NCI-H2107 (cell line): ENCODE data around the gene THBS1.

ENCODE experiments used
- DNase-seq: peaks from one replicate; lab custom pipeline; 2025; lab: John Stamatoyannopoulos, UW

The THBS1 gene

DNA sequence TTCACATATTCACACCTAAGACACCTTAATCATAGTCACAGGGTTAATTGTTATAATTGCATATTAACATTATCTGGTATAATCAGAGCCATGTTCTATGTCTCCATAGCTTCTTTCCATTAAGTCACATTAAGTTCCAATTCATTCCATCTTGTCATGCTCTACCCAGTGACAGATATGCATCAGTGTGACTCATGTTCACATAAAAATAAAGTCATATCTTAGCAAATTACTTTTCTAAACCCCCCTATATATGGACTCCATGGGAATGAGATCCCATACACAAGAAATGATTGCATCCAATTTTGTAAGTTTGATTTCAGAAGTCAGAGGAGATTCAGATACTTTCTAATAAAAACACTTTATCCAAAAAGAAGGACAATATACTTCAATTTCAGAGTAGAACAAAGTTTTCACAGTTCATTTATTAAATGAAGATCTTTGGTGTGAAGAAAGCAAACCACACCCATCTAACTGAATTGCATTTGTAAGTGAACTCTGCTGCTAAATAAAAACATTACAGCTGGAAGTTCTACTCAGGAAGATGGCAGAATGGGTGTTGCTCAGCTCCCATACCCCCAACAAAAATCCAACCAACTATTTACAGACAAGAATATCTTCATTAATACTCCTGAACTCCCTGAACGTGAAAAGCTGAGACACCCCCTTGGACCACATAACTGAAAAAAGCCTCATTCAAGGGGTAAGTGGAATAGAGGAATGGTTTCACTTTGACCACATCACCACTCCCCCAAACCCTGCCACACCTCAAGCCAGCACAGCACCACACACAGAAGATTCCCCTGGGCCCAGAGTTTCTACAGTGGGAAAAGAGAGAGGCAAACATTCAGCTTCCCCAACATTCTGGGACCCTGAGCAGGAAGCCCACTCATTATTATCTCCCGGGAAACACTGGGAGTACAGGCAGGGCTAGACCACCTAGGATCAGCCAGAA lies 27.6 kb downstream of the THBS1 start:
- no peak for DNase-seq

DNA sequence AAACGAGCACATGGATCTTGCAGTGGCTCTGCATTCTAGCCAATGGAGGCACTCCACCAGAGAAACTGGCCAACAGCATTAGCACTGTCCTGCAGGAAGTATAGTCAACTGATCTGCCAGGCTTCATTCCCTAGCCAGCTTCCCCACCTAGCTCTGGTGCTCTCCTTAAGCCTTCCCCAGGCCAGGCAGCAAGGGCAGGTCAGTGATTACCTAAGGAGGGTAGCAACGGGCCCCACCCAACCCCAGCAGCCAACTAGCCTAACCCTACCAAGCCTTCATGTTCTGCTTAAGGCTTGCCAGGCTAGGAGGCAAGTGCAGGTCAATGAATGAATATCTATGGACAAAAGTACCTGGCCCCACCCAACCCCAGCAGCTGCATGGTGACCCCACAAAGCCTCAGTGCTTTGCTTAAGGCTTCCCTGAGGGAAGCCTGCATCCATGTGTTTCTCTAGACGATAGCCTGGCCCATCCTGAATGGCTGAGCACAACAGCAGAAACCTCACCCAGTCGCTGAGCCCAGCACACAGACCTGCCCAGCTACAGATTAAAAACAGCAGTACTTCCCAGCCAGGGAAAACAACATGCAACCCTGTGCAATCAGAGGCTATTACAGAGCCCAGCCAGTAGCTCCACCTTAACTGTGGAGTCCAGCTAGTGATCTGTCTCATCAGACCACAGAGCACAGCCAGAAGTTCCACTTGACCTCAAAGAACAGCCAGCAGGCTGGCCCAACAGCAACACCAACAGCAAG lies 28.5 kb downstream of the THBS1 start:
- no peak for DNase-seq

DNA sequence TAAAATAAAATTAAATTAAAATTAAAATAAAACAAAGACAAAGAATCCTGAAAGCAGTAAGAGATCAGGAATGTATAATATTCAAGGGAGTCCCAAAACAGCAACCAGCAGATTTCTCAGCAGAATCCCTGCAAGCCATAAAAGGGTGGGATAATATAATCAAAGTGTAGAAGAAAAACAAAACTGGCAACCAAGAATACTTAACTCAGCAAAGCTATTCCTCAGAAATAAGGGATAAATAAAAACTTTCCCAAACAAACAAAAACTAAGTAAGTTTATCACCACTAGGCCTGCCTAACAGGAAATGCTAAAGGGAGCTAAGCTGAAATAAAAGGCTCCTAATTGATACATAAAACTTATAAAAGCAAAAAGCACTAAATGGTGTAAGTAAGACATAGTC lies 29.8 kb downstream of the THBS1 start:
- no peak for DNase-seq

DNA sequence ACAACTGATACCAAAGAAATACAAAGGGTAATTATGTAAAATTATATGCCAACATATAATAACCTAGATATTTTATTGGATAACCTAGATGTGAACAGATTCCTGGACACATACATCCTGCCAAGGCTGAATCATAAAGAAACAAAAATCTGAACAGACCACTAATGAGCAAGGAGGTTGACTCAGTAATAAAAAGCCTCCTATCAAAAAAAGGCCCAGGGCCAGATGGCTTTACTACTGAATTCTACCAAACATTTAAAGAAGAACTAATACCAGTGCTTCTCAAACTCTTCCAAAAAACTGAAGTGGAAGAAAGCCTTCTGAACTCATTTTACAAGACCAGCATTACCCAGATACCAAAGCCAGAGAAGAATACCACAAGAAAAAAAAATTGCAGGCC lies 32.4 kb downstream of the THBS1 start:
- no peak for DNase-seq

DNA sequence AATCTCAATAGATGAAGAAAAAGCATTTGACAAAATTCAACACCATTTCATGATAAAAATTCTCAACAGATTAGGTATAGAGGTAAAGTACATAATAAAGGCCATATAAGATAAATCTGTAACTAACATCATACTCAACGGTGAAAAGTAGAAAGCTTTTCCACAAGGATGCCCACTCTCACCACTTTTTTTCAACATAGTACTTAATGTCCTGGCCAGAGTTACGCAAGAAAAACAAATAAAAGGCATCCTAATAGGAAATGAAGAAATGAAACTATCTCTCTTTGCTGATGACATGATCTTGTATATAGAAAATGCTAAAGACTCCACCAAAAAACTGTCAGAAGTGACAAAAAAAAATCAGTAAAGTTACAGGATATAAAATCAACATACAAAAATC lies 33.0 kb downstream of the THBS1 start:
- no peak for DNase-seq

DNA sequence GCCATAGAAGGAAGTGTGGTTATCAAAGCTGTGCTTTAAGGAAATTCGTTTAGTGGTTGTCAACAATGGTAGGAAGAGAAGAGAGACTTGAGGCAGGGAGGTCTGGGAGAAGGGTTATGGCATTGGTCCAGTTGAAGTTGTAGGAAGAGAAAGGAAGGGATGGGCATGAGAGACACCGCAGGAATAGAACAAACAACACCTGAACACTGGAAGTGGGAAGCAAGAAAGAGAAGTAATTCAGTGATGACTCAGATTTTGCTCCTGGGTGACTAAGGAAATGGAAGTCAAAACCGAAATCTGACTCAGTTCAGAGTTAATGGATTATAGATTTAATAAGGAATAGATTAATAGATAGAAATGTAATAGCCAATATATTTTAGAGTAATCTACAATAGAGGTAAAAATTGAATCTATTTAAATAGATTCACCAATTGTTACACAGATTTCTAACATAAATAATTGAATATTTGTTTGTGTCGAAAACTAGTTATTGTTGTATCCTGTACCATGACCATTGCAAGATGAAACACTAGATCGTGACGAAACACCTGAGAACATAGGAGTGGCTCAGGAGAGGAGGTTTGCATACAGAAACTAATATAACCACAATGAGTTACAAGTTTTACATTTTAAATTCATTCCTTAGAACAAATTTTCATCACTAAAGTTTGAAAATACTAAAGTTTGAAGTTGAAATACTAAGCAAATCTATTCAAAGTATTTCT lies 36.0 kb downstream of the THBS1 start:
- no peak for DNase-seq

DNA sequence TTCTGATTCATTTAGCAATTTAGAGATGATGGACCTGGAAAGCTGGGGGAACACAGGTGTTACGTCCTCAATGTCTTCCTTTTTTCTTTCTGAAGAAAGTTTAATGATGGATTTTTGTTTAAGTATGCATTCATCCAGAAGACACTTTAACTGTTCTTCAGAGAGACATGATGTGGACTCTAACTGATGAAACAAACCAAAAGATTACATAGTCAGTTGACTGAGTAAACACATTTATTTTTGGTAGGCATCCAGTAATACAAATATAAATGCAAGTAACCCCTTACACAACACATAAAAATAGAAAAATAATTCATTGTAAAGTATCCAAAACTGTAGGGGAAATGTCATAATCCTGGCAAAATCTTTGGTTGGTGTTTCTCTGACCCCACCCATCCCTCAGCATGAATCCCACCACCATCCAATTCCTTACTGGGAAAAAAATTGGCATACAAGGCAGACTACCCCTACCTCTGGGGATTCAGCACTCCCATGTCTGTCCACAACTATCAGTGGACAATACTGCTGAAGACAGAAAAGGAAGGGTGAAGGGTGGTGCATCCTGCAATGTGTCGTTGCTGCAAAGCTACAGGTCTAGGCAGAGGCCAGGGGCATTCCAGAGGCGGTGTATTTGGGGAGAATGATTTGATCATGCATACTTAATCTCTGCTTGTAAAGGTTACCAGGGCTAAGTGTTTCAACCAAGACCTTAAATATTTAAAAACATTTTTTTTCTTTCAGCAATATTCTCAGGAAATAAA lies 37.4 kb downstream of the THBS1 start:
- no peak for DNase-seq

DNA sequence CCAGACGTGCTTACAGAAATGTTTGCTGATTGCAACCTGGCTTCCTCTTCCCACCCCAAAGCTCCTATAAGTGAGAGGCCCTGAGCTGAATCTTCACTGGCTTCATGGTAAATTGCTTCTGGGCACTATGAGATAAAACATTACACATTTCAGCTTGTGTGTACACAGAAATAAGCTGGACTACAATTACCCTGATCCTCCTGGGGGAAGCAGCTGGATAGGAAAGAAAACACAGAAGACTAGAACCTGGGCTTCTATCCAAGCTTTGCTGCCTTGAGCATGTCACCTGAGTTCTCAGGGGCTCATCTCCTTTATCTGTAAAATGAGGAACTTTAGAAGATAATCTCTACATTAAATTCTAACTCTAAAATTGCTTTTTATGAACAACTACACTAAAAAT lies 40.3 kb downstream of the THBS1 start:
- DNase-seq, result no peak

DNA sequence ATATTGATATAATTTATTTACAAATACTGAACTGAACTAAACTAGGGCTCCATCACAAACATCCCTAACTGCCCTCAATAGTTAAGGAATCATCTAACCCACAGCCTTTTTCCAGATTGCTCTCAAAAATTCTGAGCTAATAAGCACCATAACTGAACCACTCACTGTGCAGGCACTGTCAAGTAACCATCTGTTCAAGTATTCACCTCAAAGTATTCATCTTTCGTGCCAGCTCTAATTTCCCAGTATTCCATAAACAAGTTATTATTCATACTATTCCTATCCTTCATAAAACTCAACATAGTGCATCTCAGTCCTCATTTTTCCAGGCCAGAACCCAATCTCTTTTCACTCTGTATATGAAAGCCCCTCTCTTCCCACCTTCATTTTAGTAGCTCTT lies 41.1 kb downstream of the THBS1 start:
- no peak for DNase-seq

DNA sequence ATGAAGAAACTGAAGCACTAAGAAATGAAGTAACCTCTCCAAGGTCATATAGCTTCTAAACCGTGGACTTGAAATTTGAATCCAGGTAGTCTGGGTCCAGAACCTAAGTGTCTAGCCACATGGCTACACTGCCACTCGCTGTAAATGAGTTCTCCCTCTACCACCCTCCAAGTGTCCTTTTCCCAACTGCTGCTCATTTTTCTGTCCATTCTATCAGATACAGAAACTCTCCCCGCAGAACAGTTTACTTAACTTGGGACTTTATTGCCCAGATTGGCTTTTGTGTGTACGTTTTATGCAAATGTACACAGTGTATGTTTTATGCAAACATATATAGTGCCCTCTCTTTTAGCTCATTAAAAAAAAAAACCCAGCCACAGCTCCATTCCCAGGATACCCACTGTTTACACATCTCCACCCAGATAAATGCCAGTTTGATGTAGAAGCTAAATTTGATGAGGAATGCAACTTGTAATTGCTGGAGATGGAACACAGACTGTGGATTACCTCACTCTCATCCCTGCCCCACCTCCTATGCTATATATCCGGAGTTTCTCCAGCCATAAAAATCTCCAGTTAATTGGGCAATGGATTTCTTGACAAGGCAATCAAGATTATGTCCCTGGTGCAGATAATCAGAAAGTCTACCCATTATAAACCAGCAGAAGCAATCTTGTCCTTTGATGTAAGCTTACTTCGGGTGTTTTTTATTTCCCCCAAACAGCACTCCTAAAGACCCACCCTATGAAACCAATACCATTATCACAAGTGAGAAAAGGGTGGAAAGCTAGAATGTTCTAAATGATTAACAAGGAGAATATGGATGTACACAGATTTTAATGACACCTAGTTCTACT lies 42.0 kb downstream of the THBS1 start:
- DNase-seq, result no peak

DNA sequence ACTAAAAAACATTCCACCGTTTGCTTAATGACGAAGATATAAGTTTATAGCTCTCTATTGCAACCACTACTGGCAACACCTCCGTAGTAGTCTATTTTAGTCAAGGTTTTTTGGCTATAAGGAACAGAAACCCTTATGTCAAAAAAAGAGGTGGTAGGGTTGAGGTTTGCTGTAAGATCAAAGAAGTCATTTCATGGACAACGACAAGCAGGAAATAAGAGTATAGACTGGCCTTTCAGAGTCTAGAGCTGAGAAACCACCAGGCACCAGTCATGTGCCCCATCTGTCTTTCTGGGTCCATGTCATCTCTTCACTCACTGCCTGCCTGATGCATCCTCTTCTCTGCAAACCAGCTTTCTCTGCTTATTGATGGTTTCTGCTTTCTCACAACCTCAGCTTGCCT lies 42.7 kb downstream of the THBS1 start:
- DNase-seq, result no peak

DNA sequence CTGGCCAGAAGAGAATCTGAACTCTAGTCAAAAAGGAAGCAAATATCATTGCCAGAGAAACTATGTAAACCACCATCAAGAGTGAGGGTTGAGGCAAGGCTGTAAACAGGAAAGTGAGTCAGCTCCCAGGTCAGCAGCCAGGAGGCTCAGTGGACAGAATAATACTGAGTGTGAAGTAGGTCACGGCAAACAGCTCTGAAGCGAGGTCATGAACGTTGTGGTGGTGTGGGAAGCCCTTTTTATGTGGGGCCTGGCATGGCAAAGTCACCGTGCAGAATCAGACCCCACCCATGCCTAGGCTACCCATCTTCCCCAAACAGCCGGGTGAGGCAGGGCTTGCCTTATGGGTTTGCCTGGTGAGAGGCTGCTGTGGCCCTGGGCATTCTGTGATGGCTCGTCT lies 43.9 kb downstream of the THBS1 start:
- no peak for DNase-seq

DNA sequence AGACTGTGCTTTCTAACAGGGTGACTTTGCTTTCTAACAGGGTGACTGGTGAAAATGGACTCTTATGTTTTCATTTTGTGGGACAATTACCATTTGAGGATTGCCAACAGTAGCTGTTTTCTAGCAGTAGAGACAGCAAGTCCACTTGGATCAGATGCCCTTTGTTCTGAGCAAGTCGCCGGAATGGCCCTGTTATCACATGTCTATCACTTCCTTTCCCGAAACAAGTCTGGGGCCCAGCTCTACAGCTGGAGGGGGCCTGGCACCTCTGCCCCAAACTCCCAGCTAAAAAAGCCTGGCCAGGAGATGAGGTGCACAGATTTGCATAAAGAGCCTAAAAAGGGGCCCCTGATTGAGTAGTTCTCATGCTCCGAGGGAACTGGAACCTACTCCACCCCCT lies 44.6 kb downstream of the THBS1 start:
- no peak for DNase-seq

DNA sequence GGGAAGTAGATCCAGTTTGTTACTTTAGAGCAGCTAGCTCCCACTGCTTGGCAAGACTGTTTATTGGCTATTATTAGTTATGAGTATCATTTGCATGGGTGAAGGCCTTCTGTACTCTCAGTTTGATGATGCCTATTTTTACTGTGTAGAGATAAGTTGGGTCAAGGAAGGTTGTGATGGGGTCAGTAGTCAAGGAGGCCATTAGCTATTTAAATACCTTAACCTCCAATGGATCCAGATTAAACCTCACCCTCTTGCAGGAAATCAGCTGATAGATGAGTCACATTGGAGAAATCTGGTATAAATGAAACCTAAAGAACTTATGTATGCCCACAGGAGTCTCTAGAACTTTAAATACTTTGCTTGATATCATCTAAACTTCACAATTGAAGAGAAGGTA lies 45.0 kb downstream of the THBS1 start:
- DNase-seq, result no peak

DNA sequence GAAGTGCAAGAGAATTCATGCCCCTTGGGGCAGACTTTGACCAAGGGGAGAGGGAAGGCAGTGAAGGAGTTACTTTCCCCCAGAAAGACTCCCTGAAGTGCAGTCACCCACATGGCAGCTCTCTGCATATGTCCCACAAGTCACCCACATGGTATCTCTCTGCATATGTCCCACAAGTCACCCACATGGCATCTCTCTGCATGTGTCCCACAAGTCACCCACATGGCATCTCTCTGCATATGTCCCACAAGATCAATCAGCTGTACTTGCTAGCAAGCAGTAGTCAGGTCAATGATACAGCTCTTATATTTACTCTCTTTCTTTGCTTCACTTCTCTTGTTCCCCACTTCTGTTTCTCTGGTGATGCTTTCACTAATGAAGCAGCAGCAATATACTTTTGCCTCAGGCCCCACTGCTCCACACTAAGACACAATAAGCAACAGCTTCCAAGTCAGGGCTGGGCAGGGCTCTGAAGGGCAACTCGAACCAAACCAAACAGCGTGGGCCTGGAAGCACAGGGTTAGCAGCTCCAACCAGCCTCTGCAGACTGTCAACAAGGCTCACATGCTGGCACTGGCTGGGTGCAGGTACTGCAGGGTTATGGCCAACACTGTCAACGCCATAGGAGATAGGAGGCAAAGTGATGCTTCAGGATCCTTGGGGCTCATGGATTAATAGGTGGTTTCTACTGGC lies 46.7 kb downstream of the THBS1 start:
- DNase-seq, result no peak

DNA sequence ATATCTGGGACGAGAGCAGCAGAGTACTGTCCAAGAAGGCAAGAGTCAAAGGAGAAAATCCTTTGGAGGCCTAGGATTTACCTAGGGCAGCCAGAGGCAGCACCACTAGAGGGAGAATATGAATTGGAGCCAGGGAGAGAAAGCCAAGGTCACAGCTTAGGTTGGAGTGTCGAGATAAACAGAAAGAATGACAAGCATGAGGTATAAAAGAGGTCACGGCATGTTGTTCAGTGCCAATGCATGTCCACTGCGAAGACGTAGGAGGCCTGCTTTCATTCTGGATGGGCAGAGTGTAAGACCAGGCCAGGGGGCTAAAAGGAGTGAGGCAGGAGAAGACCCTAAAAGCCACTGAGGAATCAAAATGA lies 47.2 kb downstream of the THBS1 start:
- DNase-seq, result no peak

DNA sequence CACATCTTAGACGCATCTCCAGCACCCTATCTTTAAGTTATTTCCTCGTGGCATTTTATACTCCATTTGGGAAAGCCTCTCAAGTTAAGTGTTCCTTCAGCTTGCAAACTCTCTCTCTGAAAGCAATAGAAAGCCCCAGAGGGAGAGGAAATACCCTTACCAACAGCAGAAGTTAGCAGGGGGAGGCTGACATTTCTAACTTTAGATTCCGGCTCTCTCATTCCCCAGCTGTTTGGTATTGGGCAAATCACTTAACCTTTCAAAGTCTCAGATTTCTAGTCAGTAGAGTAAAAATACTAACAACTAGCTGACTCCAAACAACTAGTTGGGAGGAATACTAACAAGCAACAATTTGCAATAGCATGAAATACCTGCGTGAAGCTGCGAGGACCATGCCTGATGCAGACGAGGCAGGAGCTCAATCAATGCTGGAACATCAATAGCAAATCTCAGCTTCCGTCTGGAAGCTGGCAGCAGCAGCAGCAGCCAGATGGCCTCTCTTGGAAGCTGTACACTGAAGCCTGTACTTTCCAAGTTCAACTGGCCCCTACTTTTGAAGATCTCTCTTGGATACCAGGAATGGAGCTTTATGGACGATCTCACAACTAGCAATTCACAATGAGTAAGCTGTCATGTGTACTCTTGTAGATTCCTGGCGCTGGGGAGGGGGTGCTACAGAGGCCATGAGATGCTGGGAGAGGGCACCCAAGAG lies 47.8 kb downstream of the THBS1 start:
- DNase-seq, result no peak

DNA sequence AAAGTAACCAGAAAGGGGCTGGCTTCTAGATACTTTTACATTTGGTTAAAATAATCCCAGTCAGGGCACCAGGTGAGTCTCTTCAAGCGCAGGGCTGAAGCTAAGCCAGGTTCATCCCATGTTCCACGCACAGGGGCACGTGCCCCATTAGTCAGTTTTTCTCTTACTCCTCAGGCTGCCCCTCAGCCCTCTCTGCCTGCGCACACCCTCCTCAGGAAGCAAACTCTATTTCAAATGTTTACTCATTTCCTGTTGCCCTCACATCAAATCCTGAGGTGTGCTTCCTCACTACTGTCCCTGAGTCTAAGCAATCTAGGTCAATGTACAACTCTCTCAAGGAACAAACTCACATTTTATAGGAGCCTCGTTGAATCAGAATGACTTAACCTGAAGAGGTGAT lies 48.5 kb downstream of the THBS1 start:
- DNase-seq, result no peak

DNA sequence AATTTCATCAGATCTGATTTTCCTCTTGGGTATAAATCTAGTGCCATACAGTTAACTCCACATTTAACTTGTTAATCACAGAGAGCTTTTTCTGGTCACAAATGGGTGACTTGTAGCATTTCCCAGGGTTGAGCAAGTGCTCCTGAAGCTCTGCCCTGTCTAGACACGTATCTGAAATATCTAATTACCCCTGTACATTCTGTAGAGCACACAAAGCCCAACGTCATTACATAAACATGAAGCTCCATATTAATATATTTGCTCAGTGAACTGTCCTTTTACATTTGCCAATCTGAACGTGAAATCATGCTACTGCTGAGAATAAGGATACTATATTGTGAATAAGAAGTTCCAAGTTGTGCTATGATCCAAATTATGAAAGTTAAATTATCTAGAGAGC lies 49.0 kb downstream of the THBS1 start:
- no peak for DNase-seq

DNA sequence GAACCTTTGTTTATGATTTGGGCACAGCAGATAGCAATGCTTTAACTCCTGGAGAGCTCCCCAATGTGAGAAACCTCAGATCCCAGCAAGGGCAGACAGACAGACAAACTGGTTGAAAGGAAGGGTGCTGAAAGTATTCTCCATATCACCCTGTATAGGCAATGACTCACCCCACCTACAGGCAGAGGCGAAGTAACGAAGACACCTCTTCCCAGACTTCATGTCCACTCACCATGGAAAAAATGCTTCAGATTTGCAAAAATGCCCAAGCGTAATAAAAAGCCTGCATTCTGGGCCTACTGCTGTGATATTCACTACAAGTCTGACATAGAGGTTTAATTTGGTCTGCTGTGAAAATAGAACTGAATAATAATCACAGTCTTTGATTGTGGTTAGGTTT lies 50.5 kb downstream of the THBS1 start:
- DNase-seq, result no peak
